ENCODE results near the gene MARCHF4. TPM values are rescaled to one million over a fixed set of nuclear protein-coding genes. Genes with fewer than 3 reads are reported as not detected.
A peak's percentile ranks its signal among the peaks of the same experiment; 100 is the strongest.

Gene MARCHF4
- total and polyA plus RNA-seq, 2 experiments from 2014 or later = 0.45 to 1.1 TPM

DNA sequence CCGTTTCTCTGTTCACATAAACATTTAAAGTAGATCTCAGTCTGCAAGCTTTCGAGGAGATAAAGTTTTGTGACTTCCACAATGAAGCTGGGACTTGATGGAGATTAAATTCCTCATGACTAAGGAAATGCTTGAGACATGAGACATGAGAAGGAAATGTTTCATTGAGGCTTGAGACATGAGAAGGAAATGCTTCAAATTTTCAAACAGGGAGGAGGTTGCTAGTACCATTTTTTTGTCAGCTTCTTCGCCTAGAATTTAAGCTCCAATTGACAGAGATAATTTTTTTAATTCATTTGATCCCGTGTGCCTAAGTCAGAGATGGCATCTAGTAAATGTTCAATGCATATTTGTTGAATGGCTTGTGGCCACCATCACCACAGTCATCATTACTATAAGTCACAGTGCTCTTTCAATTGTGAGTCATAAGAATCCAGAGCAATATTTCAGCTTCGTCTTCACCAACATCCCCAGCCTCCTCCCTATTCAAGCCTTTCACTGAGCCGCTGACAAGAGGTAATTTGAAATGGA is 543 bp upstream of the MARCHF4 start:
- ATAC-seq = no peak
- peaks cover 29% of the 10 kb centered on the region for H3K4me1 Mint-ChIP-seq
- H3K4me3 ChIP-seq = peak overlapping the region; percentile 68

More for the DNA sequence above, 543 bp upstream of the MARCHF4 start:
- H3K79me2 ChIP-seq (replicated peaks; ENCODE audit: insufficient read depth) = no peaks in the 10 kb centered on the region
- no peak for DNase-seq (ENCODE audit: low spot score)
- H2AFZ ChIP-seq = peak overlapping the region; percentile 81
- no peaks in the 10 kb centered on the region for H3K36me3 ChIP-seq (ENCODE audit: insufficient read depth)
- no peak overlapping the region for H3K27ac ChIP-seq (ENCODE audit: low read depth)
- H3K4me2 ChIP-seq = peak overlapping the region; percentile 95
- Mint-ChIP-seq H3K4me3 (peak overlapping the region; percentile 87), H3K27ac (no peak overlapping the region), H3K9me3 (no peaks in the 10 kb centered on the region), H3K36me3 (ENCODE audit: low read depth) (no peaks in the 10 kb centered on the region; the same call in 2 of the 3 replicates), H3K27me3 (ENCODE audit: insufficient read depth, low read depth, poor library complexity) (peaks cover 34% of the 10 kb centered on the region)
- peaks cover 21% of the 10 kb centered on the region for H3K4me1 ChIP-seq (ENCODE audit: insufficient read depth)
- 0 out of 2 replicates have a peak, but pooled peaks cover 5% of the 10 kb centered on the region for H3F3A ChIP-seq (replicated peaks; ENCODE audit: low read depth)
- no peaks in the 10 kb centered on the region for H4K20me1 ChIP-seq (replicated peaks; ENCODE audit: insufficient read depth)
- H3K27me3 ChIP-seq (ENCODE audit: insufficient read depth) = peaks cover 43% of the 10 kb centered on the region
- TF ChIP-seq, protein P1, sequence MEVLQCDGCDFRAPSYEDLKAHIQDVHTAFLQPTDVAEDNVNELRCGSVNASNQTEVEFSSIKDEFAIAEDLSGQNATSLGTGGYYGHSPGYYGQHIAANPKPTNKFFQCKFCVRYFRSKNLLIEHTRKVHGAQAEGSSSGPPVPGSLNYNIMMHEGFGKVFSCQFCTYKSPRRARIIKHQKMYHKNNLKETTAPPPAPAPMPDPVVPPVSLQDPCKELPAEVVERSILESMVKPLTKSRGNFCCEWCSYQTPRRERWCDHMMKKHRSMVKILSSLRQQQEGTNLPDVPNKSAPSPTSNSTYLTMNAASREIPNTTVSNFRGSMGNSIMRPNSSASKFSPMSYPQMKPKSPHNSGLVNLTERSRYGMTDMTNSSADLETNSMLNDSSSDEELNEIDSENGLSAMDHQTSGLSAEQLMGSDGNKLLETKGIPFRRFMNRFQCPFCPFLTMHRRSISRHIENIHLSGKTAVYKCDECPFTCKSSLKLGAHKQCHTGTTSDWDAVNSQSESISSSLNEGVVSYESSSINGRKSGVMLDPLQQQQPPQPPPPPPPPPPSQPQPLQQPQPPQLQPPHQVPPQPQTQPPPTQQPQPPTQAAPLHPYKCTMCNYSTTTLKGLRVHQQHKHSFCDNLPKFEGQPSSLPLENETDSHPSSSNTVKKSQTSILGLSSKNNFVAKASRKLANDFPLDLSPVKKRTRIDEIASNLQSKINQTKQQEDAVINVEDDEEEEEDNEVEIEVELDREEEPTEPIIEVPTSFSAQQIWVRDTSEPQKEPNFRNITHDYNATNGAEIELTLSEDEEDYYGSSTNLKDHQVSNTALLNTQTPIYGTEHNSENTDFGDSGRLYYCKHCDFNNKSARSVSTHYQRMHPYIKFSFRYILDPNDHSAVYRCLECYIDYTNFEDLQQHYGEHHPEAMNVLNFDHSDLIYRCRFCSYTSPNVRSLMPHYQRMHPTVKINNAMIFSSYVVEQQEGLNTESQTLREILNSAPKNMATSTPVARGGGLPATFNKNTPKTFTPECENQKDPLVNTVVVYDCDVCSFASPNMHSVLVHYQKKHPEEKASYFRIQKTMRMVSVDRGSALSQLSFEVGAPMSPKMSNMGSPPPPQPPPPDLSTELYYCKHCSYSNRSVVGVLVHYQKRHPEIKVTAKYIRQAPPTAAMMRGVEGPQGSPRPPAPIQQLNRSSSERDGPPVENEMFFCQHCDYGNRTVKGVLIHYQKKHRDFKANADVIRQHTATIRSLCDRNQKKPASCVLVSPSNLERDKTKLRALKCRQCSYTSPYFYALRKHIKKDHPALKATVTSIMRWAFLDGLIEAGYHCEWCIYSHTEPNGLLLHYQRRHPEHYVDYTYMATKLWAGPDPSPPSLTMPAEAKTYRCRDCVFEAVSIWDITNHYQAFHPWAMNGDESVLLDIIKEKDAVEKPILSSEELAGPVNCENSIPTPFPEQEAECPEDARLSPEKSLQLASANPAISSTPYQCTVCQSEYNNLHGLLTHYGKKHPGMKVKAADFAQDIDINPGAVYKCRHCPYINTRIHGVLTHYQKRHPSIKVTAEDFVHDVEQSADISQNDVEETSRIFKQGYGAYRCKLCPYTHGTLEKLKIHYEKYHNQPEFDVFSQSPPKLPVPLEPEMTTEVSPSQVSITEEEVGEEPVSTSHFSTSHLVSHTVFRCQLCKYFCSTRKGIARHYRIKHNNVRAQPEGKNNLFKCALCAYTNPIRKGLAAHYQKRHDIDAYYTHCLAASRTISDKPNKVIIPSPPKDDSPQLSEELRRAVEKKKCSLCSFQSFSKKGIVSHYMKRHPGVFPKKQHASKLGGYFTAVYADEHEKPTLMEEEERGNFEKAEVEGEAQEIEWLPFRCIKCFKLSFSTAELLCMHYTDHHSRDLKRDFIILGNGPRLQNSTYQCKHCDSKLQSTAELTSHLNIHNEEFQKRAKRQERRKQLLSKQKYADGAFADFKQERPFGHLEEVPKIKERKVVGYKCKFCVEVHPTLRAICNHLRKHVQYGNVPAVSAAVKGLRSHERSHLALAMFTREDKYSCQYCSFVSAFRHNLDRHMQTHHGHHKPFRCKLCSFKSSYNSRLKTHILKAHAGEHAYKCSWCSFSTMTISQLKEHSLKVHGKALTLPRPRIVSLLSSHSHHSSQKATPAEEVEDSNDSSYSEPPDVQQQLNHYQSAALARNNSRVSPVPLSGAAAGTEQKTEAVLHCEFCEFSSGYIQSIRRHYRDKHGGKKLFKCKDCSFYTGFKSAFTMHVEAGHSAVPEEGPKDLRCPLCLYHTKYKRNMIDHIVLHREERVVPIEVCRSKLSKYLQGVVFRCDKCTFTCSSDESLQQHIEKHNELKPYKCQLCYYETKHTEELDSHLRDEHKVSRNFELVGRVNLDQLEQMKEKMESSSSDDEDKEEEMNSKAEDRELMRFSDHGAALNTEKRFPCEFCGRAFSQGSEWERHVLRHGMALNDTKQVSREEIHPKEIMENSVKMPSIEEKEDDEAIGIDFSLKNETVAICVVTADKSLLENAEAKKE (CRISPR knock-in tag; IDR thresholded peaks at IDR 0.05) = no peak
- TF ChIP-seq STAT1 (IDR thresholded peaks at IDR 0.05; ENCODE audit: unreplicated experiment) (no peak), EZH2 (IDR thresholded peaks at IDR 0.05; ENCODE audit: low read depth, unreplicated experiment) (no peak), JUNB (IDR thresholded peaks at IDR 0.05; ENCODE audit: unreplicated experiment) (no peak), POLR2AphosphoS5 (IDR thresholded peaks at IDR 0.05; ENCODE audit: low read depth) (no peak), EZH2phosphoT487 (IDR thresholded peaks at IDR 0.05; ENCODE audit: unreplicated experiment) (no peak), ZNF331 (CRISPR knock-in tag; IDR thresholded peaks at IDR 0.05; ENCODE audit: low read depth) (no peak), CREB1 (CRISPR knock-in tag; IDR thresholded peaks at IDR 0.05; ENCODE audit: low read depth) (no peak), NANOG (IDR thresholded peaks at IDR 0.05; ENCODE audit: borderline replicate concordance) (no peak), ZNF114 (CRISPR knock-in tag; IDR thresholded peaks at IDR 0.05) (no peak)
- TF ChIP-seq, protein P2, sequence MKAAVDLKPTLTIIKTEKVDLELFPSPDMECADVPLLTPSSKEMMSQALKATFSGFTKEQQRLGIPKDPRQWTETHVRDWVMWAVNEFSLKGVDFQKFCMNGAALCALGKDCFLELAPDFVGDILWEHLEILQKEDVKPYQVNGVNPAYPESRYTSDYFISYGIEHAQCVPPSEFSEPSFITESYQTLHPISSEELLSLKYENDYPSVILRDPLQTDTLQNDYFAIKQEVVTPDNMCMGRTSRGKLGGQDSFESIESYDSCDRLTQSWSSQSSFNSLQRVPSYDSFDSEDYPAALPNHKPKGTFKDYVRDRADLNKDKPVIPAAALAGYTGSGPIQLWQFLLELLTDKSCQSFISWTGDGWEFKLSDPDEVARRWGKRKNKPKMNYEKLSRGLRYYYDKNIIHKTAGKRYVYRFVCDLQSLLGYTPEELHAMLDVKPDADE (IDR thresholded peaks at IDR 0.05) = no peak
- TF ChIP-seq, protein P3, sequence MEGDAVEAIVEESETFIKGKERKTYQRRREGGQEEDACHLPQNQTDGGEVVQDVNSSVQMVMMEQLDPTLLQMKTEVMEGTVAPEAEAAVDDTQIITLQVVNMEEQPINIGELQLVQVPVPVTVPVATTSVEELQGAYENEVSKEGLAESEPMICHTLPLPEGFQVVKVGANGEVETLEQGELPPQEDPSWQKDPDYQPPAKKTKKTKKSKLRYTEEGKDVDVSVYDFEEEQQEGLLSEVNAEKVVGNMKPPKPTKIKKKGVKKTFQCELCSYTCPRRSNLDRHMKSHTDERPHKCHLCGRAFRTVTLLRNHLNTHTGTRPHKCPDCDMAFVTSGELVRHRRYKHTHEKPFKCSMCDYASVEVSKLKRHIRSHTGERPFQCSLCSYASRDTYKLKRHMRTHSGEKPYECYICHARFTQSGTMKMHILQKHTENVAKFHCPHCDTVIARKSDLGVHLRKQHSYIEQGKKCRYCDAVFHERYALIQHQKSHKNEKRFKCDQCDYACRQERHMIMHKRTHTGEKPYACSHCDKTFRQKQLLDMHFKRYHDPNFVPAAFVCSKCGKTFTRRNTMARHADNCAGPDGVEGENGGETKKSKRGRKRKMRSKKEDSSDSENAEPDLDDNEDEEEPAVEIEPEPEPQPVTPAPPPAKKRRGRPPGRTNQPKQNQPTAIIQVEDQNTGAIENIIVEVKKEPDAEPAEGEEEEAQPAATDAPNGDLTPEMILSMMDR (conservative IDR thresholded peaks at IDR 0.05; ENCODE audit: low read depth in 2 of 2) = no peak
- TF ChIP-seq, protein P4, sequence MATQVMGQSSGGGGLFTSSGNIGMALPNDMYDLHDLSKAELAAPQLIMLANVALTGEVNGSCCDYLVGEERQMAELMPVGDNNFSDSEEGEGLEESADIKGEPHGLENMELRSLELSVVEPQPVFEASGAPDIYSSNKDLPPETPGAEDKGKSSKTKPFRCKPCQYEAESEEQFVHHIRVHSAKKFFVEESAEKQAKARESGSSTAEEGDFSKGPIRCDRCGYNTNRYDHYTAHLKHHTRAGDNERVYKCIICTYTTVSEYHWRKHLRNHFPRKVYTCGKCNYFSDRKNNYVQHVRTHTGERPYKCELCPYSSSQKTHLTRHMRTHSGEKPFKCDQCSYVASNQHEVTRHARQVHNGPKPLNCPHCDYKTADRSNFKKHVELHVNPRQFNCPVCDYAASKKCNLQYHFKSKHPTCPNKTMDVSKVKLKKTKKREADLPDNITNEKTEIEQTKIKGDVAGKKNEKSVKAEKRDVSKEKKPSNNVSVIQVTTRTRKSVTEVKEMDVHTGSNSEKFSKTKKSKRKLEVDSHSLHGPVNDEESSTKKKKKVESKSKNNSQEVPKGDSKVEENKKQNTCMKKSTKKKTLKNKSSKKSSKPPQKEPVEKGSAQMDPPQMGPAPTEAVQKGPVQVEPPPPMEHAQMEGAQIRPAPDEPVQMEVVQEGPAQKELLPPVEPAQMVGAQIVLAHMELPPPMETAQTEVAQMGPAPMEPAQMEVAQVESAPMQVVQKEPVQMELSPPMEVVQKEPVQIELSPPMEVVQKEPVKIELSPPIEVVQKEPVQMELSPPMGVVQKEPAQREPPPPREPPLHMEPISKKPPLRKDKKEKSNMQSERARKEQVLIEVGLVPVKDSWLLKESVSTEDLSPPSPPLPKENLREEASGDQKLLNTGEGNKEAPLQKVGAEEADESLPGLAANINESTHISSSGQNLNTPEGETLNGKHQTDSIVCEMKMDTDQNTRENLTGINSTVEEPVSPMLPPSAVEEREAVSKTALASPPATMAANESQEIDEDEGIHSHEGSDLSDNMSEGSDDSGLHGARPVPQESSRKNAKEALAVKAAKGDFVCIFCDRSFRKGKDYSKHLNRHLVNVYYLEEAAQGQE (IDR thresholded peaks at IDR 0.05; ENCODE audit: unreplicated experiment) = no peak
- H3K9me2 ChIP-seq (ENCODE audit: insufficient read depth) = peaks cover 2% of the 10 kb centered on the region; the same call in 1 of the 2 replicates
